Stomach (tissue), 9 donors: Measurements from ENCODE around the gene EVC. TPM values are rescaled to one million over a fixed set of nuclear protein-coding genes. Genes with fewer than 3 reads are reported as not detected.

Source experiments
- DNase-seq, 2 donors: peaks; one replicate each; pipeline versions ENCODE4 v3.0.0 to v3.0.0-alpha.2; 2013 to 2019
- H3K27ac ChIP-seq, 5 donors: fragments of 200-600 bp in 4 of 5; sonication (generic) in 4 of 5; one replicate each; pipeline ENCODE4 v1.5.1; 2013 to 2019; ENCODE audit warnings: mild to moderate bottlenecking in 1 of 5, moderate library complexity in 1 of 5
- H3K27me3 ChIP-seq, 3 donors: fragments of 200-600 bp; sonication (generic); one replicate each; pipeline ENCODE4 v1.5.1; 2017 to 2019; ENCODE audit warnings: mixed run types in 1 of 3
- H3K36me3 ChIP-seq, 4 donors: fragments of 200-600 bp; sonication (generic); 1 replicate in 3 of 4; 2 replicates in 1 of 4; pipeline ENCODE4 v1.5.1; 2016 to 2019
- H3K4me1 ChIP-seq, 4 donors: fragments of 200-600 bp; sonication (generic); one replicate each; pipeline ENCODE4 v1.5.1; 2016 to 2019
- H3K4me3 ChIP-seq, 4 donors: fragments of 200-600 bp; sonication (generic) in 3 of 4; one replicate each; pipeline ENCODE4 v1.5.1; 2016 to 2019; ENCODE audit warnings: mild to moderate bottlenecking in 1 of 4
- H3K9me3 ChIP-seq, 4 donors: fragments of 200-600 bp; sonication (generic); one replicate each; pipeline ENCODE4 v1.5.1; 2016 to 2019
- EP300 ChIP-seq: sonication (generic); formaldehyde crosslinking; IDR thresholded peaks from one replicate; pipeline ENCODE4 v1.6.1; 2017; ENCODE audit warnings: antibody characterized with exemption
- POLR2A ChIP-seq, 4 donors: fragments of 450-650 bp; IDR thresholded peaks; one replicate each; pipeline ENCODE4 v1.6.1; 2016; ENCODE audit warnings: antibody characterized with exemption in 4 of 4, control low read depth in 2 of 4, mild to moderate bottlenecking in 1 of 4, moderate library complexity in 1 of 4
- POLR2AphosphoS5 ChIP-seq, 3 donors: sonication (generic); formaldehyde crosslinking; IDR thresholded peaks; one replicate each; pipeline ENCODE4 v1.6.1; 2016; ENCODE audit warnings: antibody characterized with exemption in 3 of 3
- WGBS, 5 donors: extraction: QIAGEN DNeasy Blood & Tissue Kit in 3 of 5; methylation state at CpG; one replicate each; pipeline versions ENCODE4 v1.1.5 to v1.1.7; 2013 to 2018; 5-methylcytosine and 5-hydroxymethylcytosine counted together
- intact Hi-C: fragments of 100-400 bp; cut with DNase I; formaldehyde crosslinking; loops from one replicate; pipeline ENCODE4 v1.15.1; 2023; ENCODE audit warnings: low total_unique reads
- polyA plus RNA-seq, 3 donors: library from polyadenylated mRNA; stranded (reverse); fragments of 200-250 nt; gene quantifications; one replicate each; pipeline ENCODE4 v1.2.3, GENCODE V29; 2013
- total RNA-seq, 5 donors: library from RNA; depleted of rRNA; stranded (reverse); fragments of >200 nt; gene quantifications; one replicate each; pipeline versions ENCODE4 v1.1.0 to v1.2.3, GENCODE V29; 2014 to 2016
- TF ChIP-seq, protein P1 (sequence below), 7 experiments: fragments of 450-650 bp in 4 of 7; fragments of 200-600 bp in 3 of 7; sonication (generic) in 3 of 7; IDR thresholded peaks; one replicate each; pipeline ENCODE4 v1.5.1; 2016 to 2019; ENCODE audit warnings: antibody characterized with exemption in 7 of 7, control low read depth in 2 of 7, mild to moderate bottlenecking in 1 of 7
- donor health status: healthy with polysubstance abuse.
- donor health status: Bipolar disorder and iron deficiency.
- donor health status: healthy.

EVC gene
- total and polyA plus RNA-seq, 8 donors: 1.5 to 346 (median 12.5) TPM

GRCh38 chr4:5798462-5798861, 87.5 kb downstream of the EVC start:
- Histone ChIP-seq H3K9me3 (no peaks in the 10 kb centered on the region), H3K4me1 (no peaks in the 10 kb centered on the region), H3K27ac (no peak overlapping the region), H3K27me3 (no peaks in the 10 kb centered on the region), H3K4me3 (no peak overlapping the region), H3K36me3 (peaks cover 4 to 87% (median 71%) of the 10 kb centered on the region in 4 donors)
- DNase-seq: peak in 1 of 2 donors; percentile 17
- TF ChIP-seq, protein P1, sequence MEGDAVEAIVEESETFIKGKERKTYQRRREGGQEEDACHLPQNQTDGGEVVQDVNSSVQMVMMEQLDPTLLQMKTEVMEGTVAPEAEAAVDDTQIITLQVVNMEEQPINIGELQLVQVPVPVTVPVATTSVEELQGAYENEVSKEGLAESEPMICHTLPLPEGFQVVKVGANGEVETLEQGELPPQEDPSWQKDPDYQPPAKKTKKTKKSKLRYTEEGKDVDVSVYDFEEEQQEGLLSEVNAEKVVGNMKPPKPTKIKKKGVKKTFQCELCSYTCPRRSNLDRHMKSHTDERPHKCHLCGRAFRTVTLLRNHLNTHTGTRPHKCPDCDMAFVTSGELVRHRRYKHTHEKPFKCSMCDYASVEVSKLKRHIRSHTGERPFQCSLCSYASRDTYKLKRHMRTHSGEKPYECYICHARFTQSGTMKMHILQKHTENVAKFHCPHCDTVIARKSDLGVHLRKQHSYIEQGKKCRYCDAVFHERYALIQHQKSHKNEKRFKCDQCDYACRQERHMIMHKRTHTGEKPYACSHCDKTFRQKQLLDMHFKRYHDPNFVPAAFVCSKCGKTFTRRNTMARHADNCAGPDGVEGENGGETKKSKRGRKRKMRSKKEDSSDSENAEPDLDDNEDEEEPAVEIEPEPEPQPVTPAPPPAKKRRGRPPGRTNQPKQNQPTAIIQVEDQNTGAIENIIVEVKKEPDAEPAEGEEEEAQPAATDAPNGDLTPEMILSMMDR (IDR thresholded peaks at IDR 0.05): no peak
- TF ChIP-seq EP300 (no peak), POLR2A (IDR thresholded peaks at IDR 0.05) (no peak), POLR2AphosphoS5 (IDR thresholded peaks at IDR 0.05) (no peak)
- intact Hi-C loops: no loop called here
- WGBS, 5 donors: 73 to 87% (median 81%) methylated on average over 11 of the region's 11 CpGs

DNA sequence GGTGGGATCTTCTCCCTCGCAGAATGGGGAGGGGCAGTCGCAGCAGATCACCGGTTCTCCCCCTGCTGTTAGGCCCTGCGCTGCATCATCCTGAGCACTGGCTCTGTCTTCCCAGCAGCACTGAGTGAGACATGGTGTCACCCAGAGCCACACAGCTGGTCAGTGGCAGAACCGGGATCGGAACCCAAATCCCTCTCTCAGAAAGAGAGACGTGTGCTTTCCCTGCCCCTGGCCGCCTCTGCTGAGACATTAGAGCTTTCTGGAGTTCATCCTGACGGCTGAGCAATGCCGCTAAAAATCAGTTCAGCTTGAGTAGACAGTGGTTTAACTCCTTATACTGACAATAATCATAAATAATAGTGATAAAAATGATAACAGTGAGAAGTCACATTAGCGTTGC, 87.9 kb downstream of the EVC start:
- Histone ChIP-seq H3K4me1 (no peaks in the 10 kb centered on the region), H3K9me3 (no peaks in the 10 kb centered on the region), H3K27me3 (no peaks in the 10 kb centered on the region), H3K36me3 (peaks cover 4 to 89% (median 68%) of the 10 kb centered on the region in 4 donors), H3K4me3 (no peak overlapping the region), H3K27ac (no peak overlapping the region)
- WGBS, 5 donors: 87 to 96% (median 95%) methylated on average over 10 to 11 of the region's 11 CpGs
- TF ChIP-seq POLR2A (IDR thresholded peaks at IDR 0.05) (no peak), EP300 (no peak), POLR2AphosphoS5 (IDR thresholded peaks at IDR 0.05) (no peak)
- TF ChIP-seq, protein P1 (IDR thresholded peaks at IDR 0.05): no peak
- intact Hi-C loops: no loop called here
- DNase-seq: no peak

GRCh38 chr4:5799406-5799805, 88.4 kb downstream of the EVC start:
- Histone ChIP-seq H3K4me1 (no peaks in the 10 kb centered on the region), H3K36me3 (peaks cover 4 to 92% (median 71%) of the 10 kb centered on the region in 4 donors), H3K9me3 (no peaks in the 10 kb centered on the region), H3K27me3 (no peaks in the 10 kb centered on the region), H3K27ac (no peak overlapping the region), H3K4me3 (no peak overlapping the region)
- WGBS, 5 donors: 85 to 91% (median 89%) methylated on average over 10 to 11 of the region's 11 CpGs
- TF ChIP-seq POLR2A (IDR thresholded peaks at IDR 0.05) (no peak), EP300 (no peak), POLR2AphosphoS5 (IDR thresholded peaks at IDR 0.05) (no peak)
- TF ChIP-seq, protein P1 (IDR thresholded peaks at IDR 0.05): no peak
- no peak for DNase-seq
- intact Hi-C loops: no loop called here

DNA sequence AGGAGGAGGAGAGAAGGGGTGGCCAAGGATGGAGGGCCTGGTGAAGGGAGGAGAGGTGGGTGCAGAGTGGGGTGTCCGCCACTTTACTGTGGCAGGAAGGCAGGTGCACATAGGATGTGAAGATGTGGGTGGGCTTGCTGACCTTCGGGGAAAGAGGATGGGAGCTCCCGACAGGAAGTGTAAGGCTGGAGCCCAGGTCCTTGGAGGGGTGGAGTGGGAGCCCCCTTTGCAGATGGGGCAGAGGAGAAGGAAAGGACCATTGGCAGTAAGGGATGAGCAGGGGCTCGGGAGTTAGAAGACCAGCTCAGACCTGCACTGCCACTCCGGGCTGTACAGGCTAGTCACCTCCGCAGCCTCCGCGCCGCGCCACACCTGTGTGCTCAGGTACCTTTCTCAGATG, 89.5 kb downstream of the EVC start:
- H3K36me3 ChIP-seq: peaks cover 8 to 92% (median 75%) of the 10 kb centered on the region in 4 donors
- DNase-seq: no peak
- no peaks in the 10 kb centered on the region for H3K27me3 ChIP-seq
- H3K27ac ChIP-seq: no peak overlapping the region
- H3K4me3 ChIP-seq: no peak overlapping the region
- no peaks in the 10 kb centered on the region for H3K4me1 ChIP-seq
- no peaks in the 10 kb centered on the region for H3K9me3 ChIP-seq
- 82 to 98% (median 93%) methylated on average over 9 to 10 of the region's 10 CpGs for WGBS, 5 donors
- intact Hi-C loops: loop anchor here (10.0 kb wide), 1 partner anchor 806 kb away; no protein-coding TSS in a partner anchor
- TF ChIP-seq POLR2A (IDR thresholded peaks at IDR 0.05): no peak
- no peak for TF ChIP-seq EP300
- TF ChIP-seq, protein P1 (IDR thresholded peaks at IDR 0.05): no peak
- no peak for TF ChIP-seq POLR2AphosphoS5 (IDR thresholded peaks at IDR 0.05)
